Measurements from ENCODE around the gene EFCAB6.

The EFCAB6 gene

DNA sequence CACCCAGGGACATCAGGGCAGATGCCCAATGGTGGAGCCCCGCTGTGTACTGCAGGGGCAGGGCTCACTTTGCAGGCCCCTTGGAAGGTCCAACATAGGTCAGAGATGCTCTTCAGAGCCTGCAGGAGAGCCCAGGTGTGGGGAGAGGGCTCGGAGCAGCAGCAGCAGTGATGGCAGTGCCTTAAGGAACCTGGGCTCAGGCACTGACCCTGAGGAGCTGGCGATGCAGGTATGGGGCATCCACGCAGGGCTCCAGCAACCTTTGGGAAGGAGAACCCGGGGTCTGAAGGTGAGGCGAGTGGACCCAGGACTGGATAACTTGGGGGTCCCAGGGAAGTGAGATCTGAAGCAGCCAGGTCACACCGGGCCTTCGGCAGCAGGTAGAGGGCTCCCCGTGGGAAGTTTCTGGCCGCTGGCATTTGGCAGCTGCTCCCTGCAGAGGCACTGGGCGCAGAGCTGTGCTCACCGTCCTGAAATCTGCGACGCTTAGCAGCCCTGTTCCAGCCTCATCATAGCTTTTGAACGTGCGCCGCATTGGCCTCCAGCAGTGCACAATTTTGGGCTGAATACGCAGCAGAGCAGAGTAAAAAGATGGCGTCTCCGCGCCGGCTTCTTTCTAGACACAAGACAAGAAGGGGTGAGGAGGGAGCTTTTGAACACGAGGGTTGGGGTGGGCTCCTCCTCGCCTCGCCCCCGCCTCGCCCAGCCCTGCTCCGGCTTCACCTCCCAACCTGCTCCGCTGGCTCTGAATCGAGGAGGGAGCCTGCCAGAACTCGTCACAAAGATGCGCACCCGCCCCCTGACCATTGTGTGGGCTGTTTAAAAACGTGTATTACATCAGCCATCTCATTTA is 281.5 kb downstream of the EFCAB6 start:
- no peak for DNase-seq (ENCODE audit: low read depth)

GRCh38 chr22:43529934-43530333 is 282.2 kb downstream of the EFCAB6 start:
- no peak for DNase-seq (ENCODE audit: low read depth)

- DNase-seq (ENCODE audit: low read depth), result no peak
Measured at GRCh38 chr22:43529461-43529860, 282.6 kb downstream of the EFCAB6 start.

DNA sequence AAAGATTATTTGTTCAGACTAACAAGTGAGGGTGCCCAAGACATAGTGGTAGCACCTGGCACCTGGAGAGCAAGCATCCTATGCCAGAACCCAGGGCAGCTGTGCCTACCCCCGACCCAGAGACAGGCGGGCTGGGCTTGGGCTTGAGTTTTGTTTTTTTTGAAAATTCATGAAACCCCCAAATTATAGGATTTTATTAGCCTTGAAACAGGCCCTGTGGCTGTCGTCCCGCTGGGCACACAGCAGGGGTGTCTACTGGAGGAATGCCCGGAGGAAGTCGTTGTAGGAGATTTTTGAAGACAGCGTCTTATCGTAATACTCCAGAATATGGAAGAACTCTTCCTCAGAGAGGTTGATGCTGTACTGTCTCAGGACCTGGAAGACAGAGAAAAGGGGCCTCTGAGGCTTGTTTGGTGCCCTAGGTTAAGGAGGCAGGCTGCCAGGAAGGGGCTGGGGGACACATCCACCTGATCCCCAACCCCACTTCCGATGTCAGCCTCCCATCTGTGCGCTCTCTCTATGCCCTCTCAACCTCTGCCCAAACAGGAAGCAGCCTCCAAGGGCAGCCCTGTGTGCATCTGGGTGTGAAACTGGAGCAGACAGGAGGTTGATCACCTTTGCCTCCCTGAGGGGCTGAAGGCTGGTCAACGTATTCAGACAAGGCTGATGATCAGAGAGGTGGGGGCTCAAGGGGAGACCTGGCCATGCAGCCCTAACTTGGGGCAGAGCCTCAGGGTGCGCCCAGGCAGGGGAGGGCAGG is 283.3 kb downstream of the EFCAB6 start:
- DNase-seq (ENCODE audit: low read depth), result no peak

- DNase-seq (ENCODE audit: low read depth), result no peak
Measured at GRCh38 chr22:43526946-43527345, 285.2 kb downstream of the EFCAB6 start.

DNA sequence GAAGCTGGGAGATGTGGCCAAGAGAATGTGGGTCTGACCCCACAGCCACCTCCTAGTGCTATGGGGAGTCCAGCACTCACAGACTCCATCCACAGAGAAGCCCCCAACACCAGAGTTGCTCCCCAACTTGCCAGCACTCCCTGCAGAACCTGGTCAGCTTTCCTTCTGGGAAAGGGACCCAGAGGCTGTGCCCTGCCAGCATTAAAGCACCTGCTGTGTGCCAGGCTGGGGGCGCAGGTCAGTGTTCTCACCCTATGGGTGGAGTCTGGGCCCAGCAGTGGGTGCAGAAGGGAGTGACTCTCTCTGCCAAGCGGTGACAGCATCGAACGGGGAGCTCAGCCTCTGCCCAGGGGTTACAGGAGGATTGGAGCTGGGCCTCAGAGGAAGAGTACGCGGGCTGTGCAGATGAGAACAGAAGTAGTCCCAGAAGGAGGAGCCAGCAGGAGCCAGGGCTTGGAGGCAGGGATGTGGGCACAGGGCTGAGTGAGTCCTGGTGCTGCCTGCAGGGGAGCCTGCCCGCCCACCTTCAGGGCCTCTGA is 285.9 kb downstream of the EFCAB6 start:
- DNase-seq (ENCODE audit: low read depth), result no peak

GRCh38 chr22:43521716-43522115 is 290.4 kb downstream of the EFCAB6 start:
- DNase-seq (ENCODE audit: low read depth), result no peak

DNA sequence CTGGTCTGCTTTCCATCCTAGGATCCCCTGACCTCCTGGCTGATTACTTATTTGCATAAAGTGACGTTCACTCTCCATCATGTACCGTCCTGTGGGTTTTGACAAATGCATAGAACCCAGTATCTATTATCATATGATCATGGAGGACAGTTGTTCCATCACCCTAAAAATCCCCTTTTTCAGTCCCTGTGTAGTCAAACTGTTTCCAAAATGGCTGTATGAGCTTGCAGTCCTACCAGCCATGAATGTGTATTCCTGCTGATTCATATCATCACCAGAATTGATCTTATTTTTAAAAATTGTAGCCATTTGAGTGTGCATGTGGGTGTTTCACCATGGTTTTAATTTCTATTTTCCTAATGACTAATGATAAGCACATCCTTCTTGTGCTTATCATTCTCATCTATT is 291.5 kb downstream of the EFCAB6 start:
- DNase-seq (ENCODE audit: low read depth), result no peak

DNA sequence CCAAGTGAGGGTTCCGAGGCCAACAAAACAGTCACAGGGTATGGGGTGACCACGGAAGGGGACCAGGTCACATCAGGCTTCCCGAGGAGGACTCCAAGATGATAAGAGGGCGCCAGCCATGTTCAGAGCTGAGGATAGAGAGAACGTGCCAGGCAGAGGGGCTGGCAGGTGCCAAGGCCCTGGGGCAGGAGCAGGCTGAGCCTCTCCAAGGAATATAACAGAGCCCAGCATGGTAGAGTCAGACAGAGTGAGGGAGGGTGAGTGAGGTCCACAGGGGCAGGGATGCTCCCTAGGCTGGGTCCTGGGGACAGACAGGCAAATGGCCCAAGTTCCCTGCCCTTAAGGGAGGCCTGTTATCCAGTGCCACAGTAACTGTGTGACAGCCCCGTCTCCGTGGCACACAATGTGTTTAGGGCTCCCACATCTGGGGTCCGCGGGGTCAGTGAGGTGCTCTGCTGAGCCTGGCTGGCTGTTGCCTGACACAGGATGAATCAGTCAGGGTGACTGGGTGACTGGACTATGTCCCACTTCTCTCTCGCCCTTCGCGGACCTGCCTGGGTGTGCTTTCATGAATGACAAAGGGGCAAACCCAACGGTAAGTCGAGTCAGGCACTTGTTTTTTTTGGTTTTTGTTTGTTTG is 295.0 kb downstream of the EFCAB6 start:
- DNase-seq (ENCODE audit: low read depth), result no peak

- no peak for DNase-seq (ENCODE audit: low read depth)
Measured at GRCh38 chr22:43516386-43516785, 295.7 kb downstream of the EFCAB6 start.

DNA sequence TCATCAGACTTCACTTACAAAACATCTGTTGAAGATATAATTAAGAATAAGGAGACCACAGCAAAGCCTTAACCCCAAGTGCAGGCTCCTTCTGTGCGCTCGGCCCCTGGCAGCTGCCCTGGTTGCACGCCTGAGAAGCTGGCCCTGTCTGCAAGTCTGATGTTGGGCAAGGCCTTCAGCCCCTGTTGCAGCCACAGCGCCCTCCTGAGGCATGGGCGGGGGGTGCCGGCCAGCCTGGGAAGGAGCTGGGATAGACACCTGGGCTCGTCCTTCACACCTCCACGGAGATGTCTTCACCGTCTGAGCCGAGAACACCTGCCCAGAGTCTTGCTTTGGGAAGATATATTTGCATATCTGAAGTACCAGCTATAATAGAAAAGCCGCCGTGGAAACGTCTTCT is 296.2 kb downstream of the EFCAB6 start:
- DNase-seq (ENCODE audit: low read depth), result no peak

DNA sequence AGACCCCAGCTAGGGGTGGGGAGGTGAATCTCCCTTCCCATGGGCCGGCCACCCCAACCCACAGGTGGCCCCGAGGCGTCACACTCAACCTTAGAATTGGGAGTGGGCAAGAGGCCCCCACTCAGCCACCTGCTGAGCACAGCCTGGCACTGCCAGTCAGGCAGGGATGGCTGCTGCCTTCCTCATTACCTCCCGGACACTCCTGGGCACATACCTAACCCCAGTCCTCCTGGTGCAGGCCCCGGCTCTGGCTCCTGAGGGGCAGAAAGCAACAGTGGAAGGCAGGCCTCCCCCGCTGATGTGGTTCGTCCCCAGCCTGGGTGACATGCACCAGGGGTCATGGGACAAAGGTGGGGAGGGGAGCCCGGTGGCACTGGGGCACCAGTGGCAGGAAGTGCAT is 296.7 kb downstream of the EFCAB6 start:
- no peak for DNase-seq (ENCODE audit: low read depth)

- no peak for DNase-seq (ENCODE audit: low read depth)
Measured at GRCh38 chr22:43514476-43515157, 297.5 kb downstream of the EFCAB6 start.

DNA sequence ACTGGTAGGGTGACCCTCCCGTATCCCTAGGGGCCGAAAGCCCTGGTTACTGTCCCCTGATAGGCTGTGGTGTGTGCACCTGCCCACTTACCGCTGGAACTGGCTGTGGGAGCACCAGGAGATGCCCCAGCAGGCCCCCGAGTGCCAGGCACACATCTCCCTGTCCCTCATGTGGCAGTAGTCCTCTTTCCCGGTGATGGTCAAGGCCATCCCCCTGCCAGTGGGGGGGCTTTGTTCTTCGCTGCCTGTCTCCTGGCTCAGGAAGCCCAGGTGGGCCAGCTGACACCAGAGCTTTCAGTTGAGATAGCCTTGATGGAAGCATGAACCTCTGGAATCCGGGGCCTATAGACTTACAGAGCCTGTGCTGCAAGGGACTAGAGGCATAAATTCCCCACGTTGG is 299.8 kb downstream of the EFCAB6 start:
- DNase-seq (ENCODE audit: low read depth), result no peak

GRCh38 chr22:43511276-43511910 is 300.7 kb downstream of the EFCAB6 start:
- DNase-seq (ENCODE audit: low read depth), result no peak

- no peak for DNase-seq (ENCODE audit: low read depth)
Measured at GRCh38 chr22:43510281-43511070, 301.6 kb downstream of the EFCAB6 start.

DNA sequence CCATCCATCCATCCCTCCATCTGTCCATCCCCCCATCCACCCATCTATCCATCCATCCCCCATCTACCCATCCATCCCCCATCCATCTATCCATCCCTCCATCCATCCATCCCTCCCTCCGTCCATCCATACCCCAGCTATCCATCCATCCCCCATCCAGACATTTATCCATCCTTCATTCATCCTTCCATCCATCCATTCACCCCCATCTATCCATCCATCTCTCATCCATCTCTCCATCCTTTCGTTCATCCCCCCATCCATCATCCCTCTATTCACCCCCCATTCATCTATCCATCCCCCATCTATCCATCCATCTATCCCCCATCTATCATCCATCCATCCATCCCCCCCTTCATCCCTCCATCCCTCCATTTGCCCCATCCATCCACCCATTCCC is 302.8 kb downstream of the EFCAB6 start:
- DNase-seq (ENCODE audit: low read depth), result no peak

DNA sequence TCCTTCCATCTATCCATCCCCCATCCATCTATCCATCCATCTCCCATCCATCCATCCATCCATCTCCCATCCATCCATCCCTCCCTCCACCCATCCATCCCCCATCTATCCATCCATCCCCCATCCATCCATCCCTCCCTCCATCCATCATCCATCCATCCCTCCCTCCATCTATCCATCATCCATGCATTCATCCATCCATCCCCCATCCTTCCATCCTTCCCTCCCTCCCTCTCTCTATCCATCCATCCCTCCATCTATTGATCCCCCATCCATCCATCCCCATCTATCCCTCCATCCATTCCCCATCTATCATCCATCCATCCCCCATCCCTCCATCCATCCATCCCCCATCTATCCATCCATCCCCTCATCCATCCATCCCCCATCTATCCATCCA is 303.6 kb downstream of the EFCAB6 start:
- no peak for DNase-seq (ENCODE audit: low read depth)

DNA sequence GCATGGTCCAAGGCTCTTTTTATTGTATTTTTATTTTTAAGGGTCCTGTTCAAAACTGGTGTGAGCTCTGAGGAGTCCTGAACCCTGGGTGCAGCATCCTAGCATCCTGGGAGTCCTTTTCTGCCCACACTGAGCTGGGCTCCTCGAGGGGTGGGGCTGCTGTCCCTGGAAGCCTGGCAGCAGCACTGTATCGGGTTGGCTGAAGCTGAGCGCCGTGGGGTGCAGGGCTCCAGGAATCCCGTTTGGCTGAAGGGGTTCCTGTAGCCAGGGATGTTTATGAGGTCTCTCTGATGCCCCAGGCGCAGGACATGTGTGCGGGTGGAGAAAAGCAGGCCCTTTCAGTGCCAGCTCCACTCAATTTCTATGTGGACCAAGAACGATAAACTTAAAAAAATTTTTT is 304.9 kb downstream of the EFCAB6 start:
- no peak for DNase-seq (ENCODE audit: low read depth)

- no peak for DNase-seq (ENCODE audit: low read depth)
Measured at GRCh38 chr22:43506487-43506886, 305.6 kb downstream of the EFCAB6 start.

GRCh38 chr22:43505896-43506295 is 306.2 kb downstream of the EFCAB6 start:
- no peak for DNase-seq (ENCODE audit: low read depth)

Data from amniotic epithelial cell (primary cell).